Measurements from ENCODE around the gene BRDT. TPM values are rescaled to one million over a fixed set of nuclear protein-coding genes. Genes with fewer than 3 reads are reported as not detected.

BRDT gene
- total RNA-seq, 1 donor from 2014 or later: not detected

DNA sequence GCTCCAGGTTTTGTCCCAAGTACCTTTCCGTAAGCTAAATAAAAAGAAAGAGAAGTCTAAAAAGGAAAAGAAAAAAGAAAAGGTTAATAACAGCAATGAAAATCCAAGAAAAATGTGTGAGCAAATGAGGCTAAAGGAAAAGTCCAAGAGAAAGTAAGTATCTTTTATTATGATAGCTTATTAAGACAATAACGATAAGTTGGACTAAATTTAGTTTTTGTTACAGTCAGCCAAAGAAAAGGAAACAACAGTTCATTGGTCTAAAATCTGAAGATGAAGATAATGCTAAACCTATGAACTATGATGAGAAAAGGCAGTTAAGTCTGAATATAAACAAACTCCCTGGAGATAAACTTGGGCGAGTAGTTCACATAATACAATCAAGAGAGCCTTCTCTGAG, 31.5 kb downstream of the BRDT start:
- DNase-seq (ENCODE audit: low read depth): no peak
- Histone ChIP-seq H3K36me3 (ENCODE audit: control insufficient read depth, insufficient read depth, low read length) (no peaks in the 10 kb centered on the region), H3K27me3 (ENCODE audit: control insufficient read depth, insufficient read depth, low read length) (no peaks in the 10 kb centered on the region), H3K4me3 (ENCODE audit: low read depth, low read length) (no peak overlapping the region)
- FAIRE-seq: no peak
- TF ChIP-seq, protein P1, sequence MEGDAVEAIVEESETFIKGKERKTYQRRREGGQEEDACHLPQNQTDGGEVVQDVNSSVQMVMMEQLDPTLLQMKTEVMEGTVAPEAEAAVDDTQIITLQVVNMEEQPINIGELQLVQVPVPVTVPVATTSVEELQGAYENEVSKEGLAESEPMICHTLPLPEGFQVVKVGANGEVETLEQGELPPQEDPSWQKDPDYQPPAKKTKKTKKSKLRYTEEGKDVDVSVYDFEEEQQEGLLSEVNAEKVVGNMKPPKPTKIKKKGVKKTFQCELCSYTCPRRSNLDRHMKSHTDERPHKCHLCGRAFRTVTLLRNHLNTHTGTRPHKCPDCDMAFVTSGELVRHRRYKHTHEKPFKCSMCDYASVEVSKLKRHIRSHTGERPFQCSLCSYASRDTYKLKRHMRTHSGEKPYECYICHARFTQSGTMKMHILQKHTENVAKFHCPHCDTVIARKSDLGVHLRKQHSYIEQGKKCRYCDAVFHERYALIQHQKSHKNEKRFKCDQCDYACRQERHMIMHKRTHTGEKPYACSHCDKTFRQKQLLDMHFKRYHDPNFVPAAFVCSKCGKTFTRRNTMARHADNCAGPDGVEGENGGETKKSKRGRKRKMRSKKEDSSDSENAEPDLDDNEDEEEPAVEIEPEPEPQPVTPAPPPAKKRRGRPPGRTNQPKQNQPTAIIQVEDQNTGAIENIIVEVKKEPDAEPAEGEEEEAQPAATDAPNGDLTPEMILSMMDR (IDR thresholded peaks at IDR 0.05; ENCODE audit: insufficient read depth, low read length, severe bottlenecking): no peak

DNA sequence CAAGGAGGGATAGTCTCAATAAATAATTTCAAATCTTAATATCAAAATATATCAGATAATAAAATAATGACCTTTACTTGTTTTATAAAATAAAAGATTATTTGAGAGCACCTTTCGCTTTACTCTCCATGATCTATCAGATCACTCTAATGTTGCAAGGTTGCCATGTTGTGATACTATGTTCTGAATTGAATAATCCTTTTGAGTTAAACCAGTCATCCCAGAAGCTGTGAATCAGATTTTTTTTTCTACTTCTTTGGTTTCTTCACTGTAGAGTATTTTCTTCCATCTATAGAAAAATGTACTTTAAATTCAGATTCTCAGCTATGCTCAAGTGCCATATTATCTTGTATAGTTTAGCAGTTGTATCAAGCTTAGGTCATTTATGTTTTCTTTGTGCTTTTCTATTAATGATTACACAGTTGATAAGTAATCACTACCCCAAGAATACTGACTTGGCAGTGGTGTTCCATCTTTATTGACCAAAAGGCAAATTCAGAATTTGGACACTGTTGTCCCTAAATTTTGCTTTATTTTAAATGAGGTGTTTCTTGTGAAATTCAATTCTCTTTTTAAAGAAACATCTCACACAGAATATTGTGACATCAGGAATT, 32.9 kb downstream of the BRDT start:
- no peak overlapping the region for H3K4me3 ChIP-seq (ENCODE audit: low read depth, low read length)
- H3K36me3 ChIP-seq (ENCODE audit: control insufficient read depth, insufficient read depth, low read length): no peaks in the 10 kb centered on the region
- TF ChIP-seq, protein P1 (IDR thresholded peaks at IDR 0.05; ENCODE audit: insufficient read depth, low read length, severe bottlenecking): no peak
- DNase-seq (ENCODE audit: low read depth): no peak
- no peaks in the 10 kb centered on the region for H3K27me3 ChIP-seq (ENCODE audit: control insufficient read depth, insufficient read depth, low read length)
- no peak for FAIRE-seq

DNA sequence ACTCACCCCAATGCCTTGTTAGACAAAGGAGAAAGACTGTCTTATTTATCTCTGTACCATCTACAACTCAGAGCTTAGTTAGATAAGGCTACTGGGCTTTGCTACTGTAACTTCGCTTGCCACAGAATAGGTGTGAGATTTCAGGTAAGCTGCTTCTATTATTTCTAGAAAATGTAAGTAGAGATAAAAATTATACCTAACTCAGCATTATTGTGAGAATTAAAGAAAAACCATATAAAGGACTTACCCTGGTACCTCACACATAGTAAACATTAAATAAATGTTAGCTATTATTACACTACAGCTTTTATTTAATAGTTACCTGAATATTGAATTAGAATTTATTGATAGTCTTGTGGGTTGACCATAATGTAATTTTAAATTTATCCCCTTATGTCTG, 44.1 kb downstream of the BRDT start:
- TF ChIP-seq, protein P1 (IDR thresholded peaks at IDR 0.05; ENCODE audit: insufficient read depth, low read length, severe bottlenecking): no peak
- DNase-seq (ENCODE audit: low read depth) (no peak), FAIRE-seq (no peak)
- H3K36me3 ChIP-seq (ENCODE audit: control insufficient read depth, insufficient read depth, low read length): no peaks in the 10 kb centered on the region
- H3K4me3 ChIP-seq (ENCODE audit: low read depth, low read length): no peak overlapping the region
- no peaks in the 10 kb centered on the region for H3K27me3 ChIP-seq (ENCODE audit: control insufficient read depth, insufficient read depth, low read length)

DNA sequence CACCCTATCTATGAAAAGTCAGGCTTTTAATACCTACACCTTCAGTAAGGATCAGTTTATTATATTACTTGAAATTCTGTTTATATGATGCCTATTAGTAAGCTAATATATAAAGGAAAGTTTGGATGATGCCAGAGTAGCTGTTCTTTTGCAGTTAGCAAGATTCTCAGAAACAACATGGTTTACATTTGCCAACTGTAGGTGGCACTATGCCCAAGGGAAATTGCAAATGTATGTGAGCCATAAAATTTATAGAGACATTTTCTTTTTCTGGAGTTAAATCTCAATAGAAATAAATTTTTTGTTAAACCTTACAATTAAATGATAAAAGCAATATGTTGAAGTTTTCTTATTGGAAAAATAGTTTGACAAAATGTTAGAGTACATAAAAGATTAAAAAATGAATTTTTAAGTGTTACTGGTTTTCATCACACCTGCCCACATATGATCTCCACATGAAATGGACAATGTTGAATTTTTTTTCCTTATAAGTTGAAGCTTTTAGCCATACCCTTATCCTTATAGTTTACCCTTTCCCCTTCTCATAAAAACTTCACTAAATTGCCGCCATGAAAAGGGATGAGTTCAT, 48.5 kb downstream of the BRDT start:
- no peaks in the 10 kb centered on the region for H3K36me3 ChIP-seq (ENCODE audit: control insufficient read depth, insufficient read depth, low read length)
- TF ChIP-seq, protein P1 (IDR thresholded peaks at IDR 0.05; ENCODE audit: insufficient read depth, low read length, severe bottlenecking): peak; percentile 39
- FAIRE-seq (no peak), DNase-seq (ENCODE audit: low read depth) (peak; percentile 58)
- no peak overlapping the region for H3K4me3 ChIP-seq (ENCODE audit: low read depth, low read length)
- H3K27me3 ChIP-seq (ENCODE audit: control insufficient read depth, insufficient read depth, low read length): no peaks in the 10 kb centered on the region

DNA sequence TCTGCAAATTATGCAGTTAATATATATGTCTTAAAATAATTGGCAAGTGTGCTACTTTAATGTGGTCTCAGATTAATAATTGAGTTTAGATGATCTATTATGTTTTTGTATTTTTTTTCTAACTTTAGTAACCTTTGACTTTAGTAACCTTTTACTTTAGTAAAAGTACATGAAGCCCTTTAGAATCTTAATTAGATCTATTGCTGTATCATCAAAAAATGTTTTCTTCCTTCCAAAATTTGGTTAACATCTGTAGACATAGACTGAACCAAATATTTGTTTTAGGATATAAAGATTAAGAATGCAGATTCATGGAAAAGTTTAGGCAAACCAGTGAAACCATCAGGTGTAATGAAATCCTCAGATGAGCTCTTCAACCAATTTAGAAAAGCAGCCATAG, 54.9 kb downstream of the BRDT start:
- DNase-seq (ENCODE audit: low read depth) (no peak), FAIRE-seq (no peak)
- TF ChIP-seq, protein P1 (IDR thresholded peaks at IDR 0.05; ENCODE audit: insufficient read depth, low read length, severe bottlenecking): no peak
- no peak overlapping the region for H3K4me3 ChIP-seq (ENCODE audit: low read depth, low read length)
- H3K27me3 ChIP-seq (ENCODE audit: control insufficient read depth, insufficient read depth, low read length): no peaks in the 10 kb centered on the region
- H3K36me3 ChIP-seq (ENCODE audit: control insufficient read depth, insufficient read depth, low read length): no peaks in the 10 kb centered on the region

DNA sequence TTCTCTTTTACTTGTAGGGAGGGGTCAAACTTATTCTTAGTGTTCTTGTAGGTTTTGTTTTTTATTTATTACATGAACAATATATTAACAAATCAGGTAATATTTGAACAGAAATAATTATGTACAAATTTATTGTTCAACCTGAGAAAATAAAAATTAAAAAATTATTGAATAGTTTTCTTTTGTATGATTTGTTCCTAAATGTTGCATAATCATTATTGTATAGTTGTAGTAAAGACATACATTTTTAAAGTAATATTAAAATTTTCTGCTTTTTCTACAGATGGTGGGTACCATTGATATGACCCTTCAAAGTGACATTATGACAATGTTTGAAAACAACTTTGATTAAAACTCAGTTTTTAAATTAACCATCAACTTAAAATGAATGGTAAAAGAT, 64.7 kb downstream of the BRDT start:
- DNase-seq (ENCODE audit: low read depth): no peak
- no peaks in the 10 kb centered on the region for H3K27me3 ChIP-seq (ENCODE audit: control insufficient read depth, insufficient read depth, low read length)
- FAIRE-seq: no peak
- TF ChIP-seq, protein P1 (IDR thresholded peaks at IDR 0.05; ENCODE audit: insufficient read depth, low read length, severe bottlenecking): no peak
- no peak overlapping the region for H3K4me3 ChIP-seq (ENCODE audit: low read depth, low read length)
- H3K36me3 ChIP-seq (ENCODE audit: control insufficient read depth, insufficient read depth, low read length): no peaks in the 10 kb centered on the region

Measured in bronchial epithelial cell (primary cell).